Measurements from ENCODE around the gene AIMP1.
A peak's percentile ranks its signal among the peaks of the same experiment; 100 is the strongest.
"Not testable (repeated sequence)": the region's sequence is repeated elsewhere in the genome, so short reads cannot be mapped to it uniquely, and the experiment has no call there.

AIMP1 gene

DNA sequence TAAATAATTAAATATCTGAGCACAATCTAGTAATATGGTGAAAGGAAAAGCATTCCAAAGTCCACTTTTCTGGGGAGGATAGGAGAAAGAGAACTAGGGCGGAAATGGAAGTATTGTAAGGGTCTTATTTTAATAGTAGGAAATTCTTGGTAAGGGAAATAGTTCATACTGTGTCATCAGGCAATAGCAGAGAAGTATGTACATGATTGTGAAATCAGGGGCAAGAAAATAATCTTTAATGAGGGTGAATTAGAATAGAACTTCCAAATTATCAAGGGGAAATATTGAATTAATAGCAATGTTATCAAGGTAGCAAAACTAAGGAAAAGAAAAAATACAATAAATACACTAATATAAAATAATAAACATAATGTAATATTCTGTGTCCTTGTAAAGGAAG, 37.4 kb downstream of the AIMP1 start:
- no peak for DNase-seq

GRCh38 chr4:106355193-106355592, 38.8 kb downstream of the AIMP1 start:
- DNase-seq, result peak; percentile 56

GRCh38 chr4:106358899-106359298, 42.5 kb downstream of the AIMP1 start:
- DNase-seq, result no peak

- DNase-seq, result no peak
These were observed 45.9 kb downstream of the AIMP1 start for GRCh38 chr4:106362086-106362825.

DNA sequence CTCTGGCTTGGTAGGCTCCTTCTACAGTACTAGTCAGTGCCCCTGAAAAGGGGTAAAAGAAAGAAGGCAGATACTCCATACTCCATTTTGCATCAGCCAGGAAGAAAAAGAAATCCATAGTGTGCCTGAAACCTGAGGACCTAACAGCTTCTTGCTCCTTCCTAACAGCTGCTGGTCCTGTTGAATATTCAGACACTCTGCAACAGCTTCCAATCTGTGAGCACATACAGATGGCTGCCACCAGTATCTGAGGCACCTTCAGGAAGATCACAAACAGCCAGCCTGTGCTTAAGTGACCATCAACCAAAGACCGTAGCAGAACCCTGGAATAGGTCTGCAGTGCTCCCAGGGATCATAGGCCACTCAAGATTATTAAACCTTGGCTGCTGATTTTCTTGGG, 47.9 kb downstream of the AIMP1 start:
- DNase-seq, result no peak

DNA sequence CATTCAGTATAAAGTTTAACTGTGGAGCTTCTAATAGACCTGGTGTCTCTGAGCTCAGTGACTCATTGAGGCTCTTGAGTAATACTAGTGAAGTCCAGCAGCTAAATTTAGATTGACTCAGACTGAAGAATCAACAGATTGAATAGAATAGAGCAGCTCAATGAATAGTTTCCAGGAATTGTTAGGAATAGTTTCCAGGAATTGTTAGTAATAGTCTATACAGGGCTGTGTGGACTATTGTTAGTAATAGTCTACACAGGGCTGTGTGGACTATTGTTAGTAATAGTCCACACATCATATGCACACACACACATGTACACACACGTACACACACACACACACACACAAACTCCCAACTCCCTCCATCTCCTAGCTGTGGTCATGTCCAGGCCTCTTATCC, 49.3 kb downstream of the AIMP1 start:
- DNase-seq, result no peak

- no peak for DNase-seq
These were observed 49.7 kb downstream of the AIMP1 start for GRCh38 chr4:106366026-106366425.

GRCh38 chr4:106367072-106367471, 50.7 kb downstream of the AIMP1 start:
- DNase-seq, result no peak

GRCh38 chr4:106368678-106369077, 52.3 kb downstream of the AIMP1 start, which contains the start of gene GIMD1:
Gene GIMD1, minus strand, starts transcription at chr4:106368778. Its CDS starts 1,343 bp downstream, at chr4:106367435.
- DNase-seq, result no peak

DNA sequence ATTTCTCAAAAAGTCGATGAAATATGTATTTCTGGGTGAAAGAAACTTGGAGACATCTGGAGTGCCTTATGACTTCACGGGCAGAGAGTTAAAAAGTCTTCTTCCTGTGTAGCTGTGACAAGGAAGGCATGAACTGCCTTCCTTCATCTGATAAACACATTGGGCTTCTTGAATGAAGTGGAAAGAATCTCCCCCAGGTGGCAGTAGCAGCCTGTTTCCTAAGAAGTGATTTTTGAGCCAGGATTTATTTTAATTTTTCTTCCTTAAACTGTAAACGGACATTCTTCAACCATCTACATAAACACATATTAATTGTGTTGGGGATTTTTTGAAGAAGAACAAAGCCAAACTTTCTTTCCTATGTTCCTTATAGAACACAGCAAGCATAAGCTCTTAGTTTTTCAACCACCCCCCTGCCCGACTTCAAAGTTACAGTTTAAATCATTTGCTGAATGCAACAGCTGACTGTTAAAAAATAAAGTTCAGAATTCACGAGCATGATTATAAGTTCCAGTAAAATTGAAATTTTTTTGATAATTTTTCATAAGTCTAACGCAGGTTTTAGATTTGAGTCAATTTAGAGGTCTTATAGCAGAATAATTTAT, 53.2 kb downstream of the AIMP1 start:
- peak; percentile 58 for DNase-seq

GRCh38 chr4:106370214-106370613, 53.9 kb downstream of the AIMP1 start:
- DNase-seq, result no peak

DNA sequence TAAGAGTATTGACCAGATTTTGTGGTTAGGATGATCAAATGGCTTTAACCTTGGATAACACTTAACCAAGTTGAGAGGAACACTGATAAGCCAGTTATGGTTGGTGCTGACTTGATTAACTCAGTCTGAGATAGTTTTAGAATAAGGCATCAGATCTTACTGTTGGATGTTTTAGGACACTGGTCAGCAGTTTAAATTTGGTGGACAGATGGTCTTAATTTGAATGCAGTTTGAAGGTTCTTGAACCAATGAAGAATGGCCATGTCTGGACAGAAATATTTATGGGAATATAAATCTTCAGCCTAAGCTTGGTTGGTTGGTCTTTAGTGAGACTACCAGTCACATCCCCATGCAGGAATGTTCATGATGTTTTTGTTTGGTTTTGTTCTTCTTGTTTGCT, 54.8 kb downstream of the AIMP1 start:
- DNase-seq, result no peak

- DNase-seq, result no peak
These were observed 56.7 kb downstream of the AIMP1 start for GRCh38 chr4:106373026-106373425.

- DNase-seq, result no peak
These were observed 63.8 kb downstream of the AIMP1 start for GRCh38 chr4:106380179-106380578.

GRCh38 chr4:106384878-106385277, 68.5 kb downstream of the AIMP1 start:
- no peak for DNase-seq

DNA sequence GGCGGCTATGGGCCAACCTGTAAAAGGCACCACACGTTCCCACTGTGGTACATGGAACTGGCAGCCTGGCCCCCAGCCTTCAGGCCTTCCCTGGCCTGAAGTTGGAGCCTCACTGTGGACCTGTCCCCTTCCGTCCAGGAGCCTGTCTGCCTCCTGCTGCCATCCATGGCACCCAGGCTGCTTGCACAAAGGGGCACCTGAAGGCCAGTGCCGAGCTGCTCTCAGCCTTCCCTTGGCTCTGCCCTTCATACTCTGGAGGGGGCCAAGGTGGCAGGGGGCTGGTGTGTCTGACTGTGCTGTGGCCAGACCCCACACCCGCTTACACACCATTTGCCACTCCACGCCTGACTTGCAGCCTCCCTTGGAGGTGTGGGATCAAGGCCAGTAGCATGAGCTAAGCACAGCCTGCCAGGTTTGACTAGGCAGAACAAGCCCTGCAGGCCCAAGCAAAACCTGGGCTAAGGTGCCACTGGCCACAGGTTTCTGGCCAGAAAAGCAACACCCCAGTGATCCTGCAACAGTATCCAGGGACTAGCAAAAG, 69.6 kb downstream of the AIMP1 start:
- DNase-seq, result no peak

GRCh38 chr4:106395582-106395981, 79.2 kb downstream of the AIMP1 start:
- no peak for DNase-seq

DNA sequence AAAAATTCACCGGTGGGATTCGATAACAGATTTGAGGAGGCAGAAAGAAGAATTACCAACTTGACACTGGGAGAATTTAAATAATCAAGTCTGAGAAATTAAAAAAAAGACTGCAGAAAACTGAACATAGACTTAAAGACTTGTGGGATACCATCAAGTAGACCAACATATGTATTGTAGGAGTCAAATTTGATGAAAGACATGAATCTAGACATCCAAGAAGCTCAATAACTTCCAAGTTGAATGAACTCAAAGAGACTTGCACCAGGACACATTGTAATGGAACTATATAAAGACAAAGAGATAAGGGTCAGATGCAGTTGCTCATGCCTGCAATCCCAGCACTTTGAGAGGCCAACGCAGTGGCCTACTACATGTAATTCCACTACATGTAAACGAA, 82.5 kb downstream of the AIMP1 start:
- DNase-seq, result not testable (repeated sequence)

Measured in right forelimb (tissue), 1 donor.